GM21619 (cell line): ENCODE results near the gene TIGD1.

Experiments used
- ATAC-seq: cut with Tn5 transposase; IDR thresholded peaks from one replicate; pipeline ENCODE4 v1.9.1; 2021; ENCODE audit not compliant: unreplicated experiment

Gene TIGD1

GRCh38 chr2:232550354-232551249 is at the start of gene TIGD1, which contains the start of gene EIF4E2:
Gene TIGD1 (minus strand): TSS chr2:232550557. CDS start chr2:232549882, 675 bp downstream.
Gene EIF4E2 (plus strand): TSS chr2:232550689. CDS start chr2:232550725, 36 bp downstream.
- ATAC-seq, result peak; percentile 92

- no peak for ATAC-seq
Measured at GRCh38 chr2:232598293-232598692, 47.9 kb upstream of the TIGD1 start.

GRCh38 chr2:232597362-232598079 is 47.2 kb upstream of the TIGD1 start:
- no peak for ATAC-seq

GRCh38 chr2:232593982-232594381 is 43.6 kb upstream of the TIGD1 start:
- ATAC-seq, result no peak

- no peak for ATAC-seq
Measured at GRCh38 chr2:232592772-232593395, 42.5 kb upstream of the TIGD1 start.

GRCh38 chr2:232588680-232589585 is 38.6 kb upstream of the TIGD1 start:
- no peak for ATAC-seq

GRCh38 chr2:232588031-232588430 is 37.7 kb upstream of the TIGD1 start:
- no peak for ATAC-seq

GRCh38 chr2:232587512-232587911 is 37.2 kb upstream of the TIGD1 start:
- ATAC-seq, result no peak

- ATAC-seq, result no peak
Measured at GRCh38 chr2:232586943-232587505, 36.7 kb upstream of the TIGD1 start.

GRCh38 chr2:232584238-232584637 is 33.9 kb upstream of the TIGD1 start:
- no peak for ATAC-seq

- ATAC-seq, result peak; percentile 56
Measured at GRCh38 chr2:232581725-232582124, 31.4 kb upstream of the TIGD1 start.

- no peak for ATAC-seq
Measured at GRCh38 chr2:232580648-232580981, 30.3 kb upstream of the TIGD1 start.

- ATAC-seq, result no peak
Measured at GRCh38 chr2:232578626-232579025, 28.3 kb upstream of the TIGD1 start.

GRCh38 chr2:232577841-232578240 is 27.5 kb upstream of the TIGD1 start:
- ATAC-seq, result no peak

GRCh38 chr2:232576995-232577394 is 26.6 kb upstream of the TIGD1 start:
- ATAC-seq, result no peak

GRCh38 chr2:232575404-232575746 is 25.0 kb upstream of the TIGD1 start:
- no peak for ATAC-seq

GRCh38 chr2:232574674-232575403 is 24.5 kb upstream of the TIGD1 start:
- ATAC-seq, result no peak

GRCh38 chr2:232573771-232574435 is 23.5 kb upstream of the TIGD1 start:
- ATAC-seq, result no peak

- ATAC-seq, result no peak
Measured at GRCh38 chr2:232573042-232573441, 22.7 kb upstream of the TIGD1 start.
